Measurements from ENCODE around the gene NDUFA11. TPM values are rescaled to one million over a fixed set of nuclear protein-coding genes. Genes with fewer than 3 reads are reported as not detected.

NDUFA11 gene
- total RNA-seq (312 TPM), polyA plus RNA-seq (ENCODE audit: insufficient read depth in 1 of 8, insufficient read length in 8 of 8, low replicate concordance in 1 of 8) (100 to 1,000 TPM; 168 to 243 (median 200) TPM)
- long read RNA-seq, donor 1, transcript NDUFA11-201 (4 exons, 539 nt), result major isoform, 82 of 86 reads
- long read RNA-seq, donor 1, partial matches to known transcripts, result 0 of 86 reads
- long read RNA-seq, donor 1, other reads (novel, unspliced or antisense), result 0 of 86 reads
- long read RNA-seq, donor 2, transcript NDUFA11-201 (4 exons, 539 nt), result major isoform, 20 of 21 reads
- long read RNA-seq, donor 2, partial matches to known transcripts, result 0 of 21 reads
- long read RNA-seq, donor 2, other reads (novel, unspliced or antisense), result 0 of 21 reads
- long read RNA-seq, donor 3, transcript NDUFA11-201 (4 exons, 539 nt), result major isoform, 154 of 161 reads
- long read RNA-seq, donor 3, partial matches to known transcripts, result 0 of 161 reads
- long read RNA-seq, donor 3, other reads (novel, unspliced or antisense), result 0 of 161 reads
- long read RNA-seq, donor 4, transcript NDUFA11-201 (4 exons, 539 nt), result major isoform, 172 of 182 reads
- long read RNA-seq, donor 4, partial matches to known transcripts, result 0 of 182 reads
- long read RNA-seq, donor 4, other reads (novel, unspliced or antisense), result 0 of 182 reads
- long read RNA-seq, donor 5, transcript NDUFA11-205 (3 exons, 2,154 nt), result minor isoform, 5 of 378 reads
- long read RNA-seq, donor 5, transcript NDUFA11-201 (4 exons, 539 nt), result major isoform, 365 of 378 reads
- long read RNA-seq, donor 5, partial matches to known transcripts, result 0 of 378 reads
- long read RNA-seq, donor 5, other reads (novel, unspliced or antisense), result 0 of 378 reads
- long read RNA-seq, donor 6, transcript NDUFA11-204 (2 exons, 403 nt), result minor isoform, 7 of 410 reads
- long read RNA-seq, donor 6, transcript NDUFA11-205 (3 exons, 2,154 nt), result minor isoform, 6 of 410 reads
- long read RNA-seq, donor 6, transcript NDUFA11-201 (4 exons, 539 nt), result major isoform, 388 of 410 reads
- long read RNA-seq, donor 6, partial matches to known transcripts, result 5 of 410 reads
- long read RNA-seq, donor 6, other reads (novel, unspliced or antisense), result 0 of 410 reads
- long read RNA-seq, donor 7, transcript NDUFA11-204 (2 exons, 403 nt), result minor isoform, 8 of 262 reads
- long read RNA-seq, donor 7, transcript NDUFA11-201 (4 exons, 539 nt), result major isoform, 245 of 262 reads
- long read RNA-seq, donor 7, partial matches to known transcripts, result 0 of 262 reads
- long read RNA-seq, donor 7, other reads (novel, unspliced or antisense), result 0 of 262 reads
- long read RNA-seq, donor 8, transcript NDUFA11-201 (4 exons, 539 nt), result major isoform, 159 of 179 reads
- long read RNA-seq, donor 8, transcript NDUFA11-205 (3 exons, 2,154 nt), result minor isoform, 9 of 179 reads
- long read RNA-seq, donor 8, transcript NDUFA11-204 (2 exons, 403 nt), result minor isoform, 9 of 179 reads
- long read RNA-seq, donor 8, partial matches to known transcripts, result 0 of 179 reads
- long read RNA-seq, donor 8, other reads (novel, unspliced or antisense), result 0 of 179 reads
- long read RNA-seq, donor 9, transcript NDUFA11-205 (3 exons, 2,154 nt), result minor isoform, 5 of 157 reads
- long read RNA-seq, donor 9, transcript NDUFA11-204 (2 exons, 403 nt), result minor isoform, 7 of 157 reads
- long read RNA-seq, donor 9, transcript NDUFA11-201 (4 exons, 539 nt), result major isoform, 138 of 157 reads
- long read RNA-seq, donor 9, partial matches to known transcripts, result 6 of 157 reads
- long read RNA-seq, donor 9, other reads (novel, unspliced or antisense), result 0 of 157 reads
- long read RNA-seq, donor 10, transcript NDUFA11-201 (4 exons, 539 nt), result major isoform, 234 of 246 reads
- long read RNA-seq, donor 10, transcript NDUFA11-204 (2 exons, 403 nt), result minor isoform, 6 of 246 reads
- long read RNA-seq, donor 10, partial matches to known transcripts, result 0 of 246 reads
- long read RNA-seq, donor 10, other reads (novel, unspliced or antisense), result 0 of 246 reads
- long read RNA-seq, donor 11, transcript NDUFA11-201 (4 exons, 539 nt), result major isoform, 211 of 219 reads
- long read RNA-seq, donor 11, partial matches to known transcripts, result 0 of 219 reads
- long read RNA-seq, donor 11, other reads (novel, unspliced or antisense), result 0 of 219 reads

- DNase-seq, result peak; percentile 98
- WGBS (ENCODE audit: insufficient coverage), result under 1% methylated on average over 57 of the region's 57 CpGs
These were observed at the start of gene NDUFA11 for GRCh38 chr19:5903624-5904351. TSS of gene NDUFA11 (minus strand) at chr19:5903790. CDS start at chr19:5903708, 82 bp downstream.

GRCh38 chr19:5953030-5953589 is 49.5 kb upstream of the NDUFA11 start:
- peaks cover 43% of the 10 kb centered on the region for H3K4me1 ChIP-seq (ENCODE audit: control insufficient read depth, insufficient read depth, low read length)
- WGBS (ENCODE audit: insufficient coverage), result 57% methylated on average over 1 of the region's 5 CpGs
- H3K36me3 ChIP-seq (ENCODE audit: control insufficient read depth, insufficient read depth, low read length), result peaks cover 23% of the 10 kb centered on the region
- H3K4me3 ChIP-seq (ENCODE audit: low read length), result no peak overlapping the region
- H3K27me3 ChIP-seq (ENCODE audit: control insufficient read depth, insufficient read depth, low read length), result no peaks in the 10 kb centered on the region
- H3K27ac ChIP-seq (ENCODE audit: low read length), result no peak overlapping the region
- no peak for DNase-seq
- H3K9me3 ChIP-seq (replicated peaks; ENCODE audit: control insufficient read depth, low read depth, low read length), result no peaks in the 10 kb centered on the region

More at GRCh38 chr19:5903624-5904351, at the start of gene NDUFA11:
- Histone ChIP-seq H3K4me3 (ENCODE audit: low read length) (peak within 1 kb of the TSS; percentile 100), H3K27me3 (ENCODE audit: control insufficient read depth, insufficient read depth, low read length) (no peaks in the 10 kb centered on the region), H3K4me1 (ENCODE audit: control insufficient read depth, insufficient read depth, low read length) (peaks cover 17% of the 10 kb centered on the region), H3K9me3 (replicated peaks; ENCODE audit: control insufficient read depth, low read depth, low read length) (no peaks in the 10 kb centered on the region), H3K36me3 (ENCODE audit: control insufficient read depth, insufficient read depth, low read length) (peaks cover 10% of the 10 kb centered on the region), H3K27ac (ENCODE audit: low read length) (peak within 1 kb of the TSS; percentile 98)

GRCh38 chr19:5952193-5953029 is 48.8 kb upstream of the NDUFA11 start:
- DNase-seq, result peak; percentile 31
- Histone ChIP-seq H3K27ac (ENCODE audit: low read length) (no peak overlapping the region), H3K4me1 (ENCODE audit: control insufficient read depth, insufficient read depth, low read length) (peaks cover 50% of the 10 kb centered on the region), H3K4me3 (ENCODE audit: low read length) (no peak overlapping the region), H3K36me3 (ENCODE audit: control insufficient read depth, insufficient read depth, low read length) (peaks cover 27% of the 10 kb centered on the region), H3K27me3 (ENCODE audit: control insufficient read depth, insufficient read depth, low read length) (no peaks in the 10 kb centered on the region), H3K9me3 (replicated peaks; ENCODE audit: control insufficient read depth, low read depth, low read length) (no peaks in the 10 kb centered on the region)
- WGBS (ENCODE audit: insufficient coverage), result 38% methylated on average over 2 of the region's 18 CpGs

- Histone ChIP-seq H3K27ac (ENCODE audit: low read length) (peak overlapping the region; percentile 17), H3K27me3 (ENCODE audit: control insufficient read depth, insufficient read depth, low read length) (no peaks in the 10 kb centered on the region), H3K9me3 (replicated peaks; ENCODE audit: control insufficient read depth, low read depth, low read length) (no peaks in the 10 kb centered on the region), H3K36me3 (ENCODE audit: control insufficient read depth, insufficient read depth, low read length) (peaks cover 26% of the 10 kb centered on the region), H3K4me1 (ENCODE audit: control insufficient read depth, insufficient read depth, low read length) (peaks cover 58% of the 10 kb centered on the region), H3K4me3 (ENCODE audit: low read length) (no peak overlapping the region)
- WGBS (ENCODE audit: insufficient coverage), result 34% methylated on average over 19 of the region's 19 CpGs
- peak; percentile 51 for DNase-seq
These were observed 47.8 kb upstream of the NDUFA11 start for GRCh38 chr19:5951338-5951861.

GRCh38 chr19:5950741-5951140 is 47.2 kb upstream of the NDUFA11 start:
- DNase-seq, result no peak
- Histone ChIP-seq H3K4me1 (ENCODE audit: control insufficient read depth, insufficient read depth, low read length) (peaks cover 60% of the 10 kb centered on the region), H3K9me3 (replicated peaks; ENCODE audit: control insufficient read depth, low read depth, low read length) (no peaks in the 10 kb centered on the region), H3K4me3 (ENCODE audit: low read length) (no peak overlapping the region), H3K27me3 (ENCODE audit: control insufficient read depth, insufficient read depth, low read length) (no peaks in the 10 kb centered on the region), H3K27ac (ENCODE audit: low read length) (no peak overlapping the region), H3K36me3 (ENCODE audit: control insufficient read depth, insufficient read depth, low read length) (peaks cover 31% of the 10 kb centered on the region)
- no CpG with 5 or more reads among the region's 3 CpGs for WGBS (ENCODE audit: insufficient coverage)

- Histone ChIP-seq H3K4me3 (ENCODE audit: low read length) (no peak overlapping the region), H3K4me1 (ENCODE audit: control insufficient read depth, insufficient read depth, low read length) (peaks cover 60% of the 10 kb centered on the region), H3K9me3 (replicated peaks; ENCODE audit: control insufficient read depth, low read depth, low read length) (no peaks in the 10 kb centered on the region), H3K27ac (ENCODE audit: low read length) (no peak overlapping the region), H3K27me3 (ENCODE audit: control insufficient read depth, insufficient read depth, low read length) (no peaks in the 10 kb centered on the region), H3K36me3 (ENCODE audit: control insufficient read depth, insufficient read depth, low read length) (peaks cover 36% of the 10 kb centered on the region)
- DNase-seq, result no peak
- WGBS (ENCODE audit: insufficient coverage), result 49% methylated on average over 10 of the region's 13 CpGs
These were observed 46.3 kb upstream of the NDUFA11 start for GRCh38 chr19:5949792-5950305.

- no peaks in the 10 kb centered on the region for H3K27me3 ChIP-seq (ENCODE audit: control insufficient read depth, insufficient read depth, low read length)
- no peak overlapping the region for H3K4me3 ChIP-seq (ENCODE audit: low read length)
- DNase-seq, result no peak
- WGBS (ENCODE audit: insufficient coverage), result 60% methylated on average over 6 of the region's 13 CpGs
- no peaks in the 10 kb centered on the region for H3K9me3 ChIP-seq (replicated peaks; ENCODE audit: control insufficient read depth, low read depth, low read length)
- H3K27ac ChIP-seq (ENCODE audit: low read length), result no peak overlapping the region
- peaks cover 36% of the 10 kb centered on the region for H3K36me3 ChIP-seq (ENCODE audit: control insufficient read depth, insufficient read depth, low read length)
- H3K4me1 ChIP-seq (ENCODE audit: control insufficient read depth, insufficient read depth, low read length), result peaks cover 59% of the 10 kb centered on the region
These were observed 45.4 kb upstream of the NDUFA11 start for GRCh38 chr19:5948752-5949564.

All from muscle of leg (tissue), 16 donors.